ENCODE results near the gene ZCCHC18.
"Not testable (repeated sequence)": the region's sequence is repeated elsewhere in the genome, so short reads cannot be mapped to it uniquely, and the experiment has no call there.

ZCCHC18 gene

GRCh38 chrX:104085919-104086318, 26.4 kb upstream of the ZCCHC18 start:
- ChIA-PET CTCF (no interaction called here), POLR2A (no interaction called here)
- DNase-seq (ENCODE audit: extremely low spot score), result no peak

GRCh38 chrX:104098151-104098808, 14.0 kb upstream of the ZCCHC18 start:
- peak; percentile 66 for DNase-seq (ENCODE audit: extremely low spot score)
- CTCF ChIA-PET, result interaction anchor here (0.9 to 1.2 kb wide), 3 partner anchors 38 to 253 kb away, joined by 3 to 7 read pairs (median 3); no protein-coding TSS in a partner anchor
- POLR2A ChIA-PET, result interaction anchor here (2.9 kb wide), 1 partner anchor 14 kb away, joined by 14 read pairs; the partner anchor contains the start of gene ZCCHC18
- TF ChIP-seq L3MBTL2 (conservative IDR thresholded peaks at IDR 0.05) (0 out of 2 replicates have a peak, but pooled peaks have one; percentile 30), NFRKB (IDR thresholded peaks at IDR 0.05) (no peak), ZNF384 (IDR thresholded peaks at IDR 0.05) (no peak), ARNT (IDR thresholded peaks at IDR 0.05) (no peak), LEF1 (IDR thresholded peaks at IDR 0.05; ENCODE audit: borderline replicate concordance) (no peak)

More at GRCh38 chrX:104085919-104086318, 26.4 kb upstream of the ZCCHC18 start:
- TF ChIP-seq ELF4 (IDR thresholded peaks at IDR 0.05) (no peak), FOXA1 (IDR thresholded peaks at IDR 0.05) (no peak), FOXM1 (IDR thresholded peaks at IDR 0.05; ENCODE audit: borderline replicate concordance) (no peak), SUZ12 (IDR thresholded peaks at IDR 0.05) (no peak), ARNT (IDR thresholded peaks at IDR 0.05) (no peak), CTBP1 (IDR thresholded peaks at IDR 0.05; ENCODE audit: borderline replicate concordance) (no peak), HDGF (IDR thresholded peaks at IDR 0.05; ENCODE audit: borderline replicate concordance) (no peak), LEF1 (IDR thresholded peaks at IDR 0.05; ENCODE audit: borderline replicate concordance) (no peak), NFRKB (IDR thresholded peaks at IDR 0.05) (no peak), FOXK2 (IDR thresholded peaks at IDR 0.05) (no peak), SP1 (IDR thresholded peaks at IDR 0.05) (no peak), ZNF384 (IDR thresholded peaks at IDR 0.05) (no peak), BHLHE40 (IDR thresholded peaks at IDR 0.05; ENCODE audit: borderline replicate concordance) (no peak)

DNA sequence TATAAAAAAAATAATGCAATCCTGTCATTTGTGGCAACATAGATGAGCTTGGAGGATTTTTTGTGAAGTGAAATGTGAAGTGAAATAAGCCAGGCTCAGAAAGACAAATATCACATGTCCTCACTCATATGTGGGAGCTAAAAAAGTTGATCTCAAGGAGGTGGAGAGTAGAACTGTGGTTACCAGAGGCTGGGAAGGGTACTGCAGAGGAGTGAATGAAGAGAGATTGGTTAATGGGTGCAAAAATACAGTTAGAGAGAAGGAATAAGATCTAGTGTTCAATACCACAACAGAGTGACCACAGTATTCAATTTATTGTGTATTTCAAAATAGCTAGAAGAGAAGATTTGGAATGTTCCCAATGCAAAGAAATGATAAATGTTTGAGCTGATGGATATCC, 13.4 kb upstream of the ZCCHC18 start:
- CTCF ChIA-PET, result interaction anchor here (0.7 to 1.9 kb wide), 5 partner anchors 14 to 339 kb away, joined by 3 to 8 read pairs (median 3); no protein-coding TSS in a partner anchor
- no peak for DNase-seq (ENCODE audit: extremely low spot score)
- POLR2A ChIA-PET, result interaction anchor here (2.9 kb wide), 1 partner anchor 14 kb away, joined by 14 read pairs; the partner anchor contains the start of gene ZCCHC18
- TF ChIP-seq ZNF384 (IDR thresholded peaks at IDR 0.05) (no peak), BHLHE40 (IDR thresholded peaks at IDR 0.05; ENCODE audit: borderline replicate concordance) (no peak), ELF4 (IDR thresholded peaks at IDR 0.05) (no peak), HDGF (IDR thresholded peaks at IDR 0.05; ENCODE audit: borderline replicate concordance) (no peak), FOXK2 (IDR thresholded peaks at IDR 0.05) (no peak), LEF1 (IDR thresholded peaks at IDR 0.05; ENCODE audit: borderline replicate concordance) (no peak), SUZ12 (IDR thresholded peaks at IDR 0.05) (no peak), NFRKB (IDR thresholded peaks at IDR 0.05) (no peak), SP1 (IDR thresholded peaks at IDR 0.05) (no peak), FOXA1 (IDR thresholded peaks at IDR 0.05) (no peak), FOXM1 (IDR thresholded peaks at IDR 0.05; ENCODE audit: borderline replicate concordance) (no peak)

DNA sequence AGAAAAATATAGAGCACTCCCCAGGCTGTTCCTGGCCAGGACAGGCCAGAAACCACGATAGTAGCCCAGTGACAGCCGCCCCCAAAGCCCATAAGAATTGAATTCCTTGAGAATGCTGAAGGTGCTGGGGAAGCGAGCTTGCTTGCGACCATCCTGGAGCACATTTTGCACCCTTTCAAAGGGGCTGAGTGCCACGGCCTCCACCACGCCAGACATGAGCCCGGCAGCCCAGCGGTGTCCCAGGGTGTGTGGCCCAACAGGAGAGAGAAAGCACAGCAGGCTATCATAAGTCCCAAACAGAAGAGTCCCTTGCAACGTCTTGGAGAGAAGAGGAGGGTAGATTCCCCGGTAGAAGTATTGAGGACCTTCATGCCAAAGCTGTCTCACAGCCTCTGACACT, 7.6 kb upstream of the ZCCHC18 start:
- no peak for DNase-seq (ENCODE audit: extremely low spot score)
- POLR2A ChIA-PET, result no interaction called here
- no peak for TF ChIP-seq TARDBP (IDR thresholded peaks at IDR 0.05)
- no peak for TF ChIP-seq NFRKB (IDR thresholded peaks at IDR 0.05)
- TF ChIP-seq FOXA1 (IDR thresholded peaks at IDR 0.05), result no peak
- TF ChIP-seq FOXK2 (IDR thresholded peaks at IDR 0.05), result no peak
- no peak for TF ChIP-seq SP1 (IDR thresholded peaks at IDR 0.05)
- TF ChIP-seq L3MBTL2 (conservative IDR thresholded peaks at IDR 0.05), result no peak
- no peak for TF ChIP-seq HDGF (IDR thresholded peaks at IDR 0.05; ENCODE audit: borderline replicate concordance)
- no peak for TF ChIP-seq ELF4 (IDR thresholded peaks at IDR 0.05)
- TF ChIP-seq PKNOX1 (IDR thresholded peaks at IDR 0.05), result no peak
- TF ChIP-seq CTBP1 (IDR thresholded peaks at IDR 0.05; ENCODE audit: borderline replicate concordance), result no peak
- TF ChIP-seq ARNT (IDR thresholded peaks at IDR 0.05), result no peak
- no peak for TF ChIP-seq BHLHE40 (IDR thresholded peaks at IDR 0.05; ENCODE audit: borderline replicate concordance)
- TF ChIP-seq ZNF384 (IDR thresholded peaks at IDR 0.05), result no peak
- no peak for TF ChIP-seq FOXM1 (IDR thresholded peaks at IDR 0.05; ENCODE audit: borderline replicate concordance)
- CTCF ChIA-PET, result no interaction called here

GRCh38 chrX:104105330-104106262, 6.7 kb upstream of the ZCCHC18 start:
- ChIA-PET CTCF (no interaction called here), POLR2A (no interaction called here)
- no peak for DNase-seq (ENCODE audit: extremely low spot score)
- no peak for TF ChIP-seq NFRKB (IDR thresholded peaks at IDR 0.05)
- TF ChIP-seq FOXA1 (IDR thresholded peaks at IDR 0.05), result no peak
- TF ChIP-seq FOXM1 (IDR thresholded peaks at IDR 0.05; ENCODE audit: borderline replicate concordance), result no peak
- no peak for TF ChIP-seq L3MBTL2 (conservative IDR thresholded peaks at IDR 0.05)
- TF ChIP-seq TARDBP (IDR thresholded peaks at IDR 0.05), result no peak
- no peak for TF ChIP-seq FOXK2 (IDR thresholded peaks at IDR 0.05)
- TF ChIP-seq ARNT (IDR thresholded peaks at IDR 0.05), result no peak
- TF ChIP-seq HDGF (IDR thresholded peaks at IDR 0.05; ENCODE audit: borderline replicate concordance), result no peak
- TF ChIP-seq ELF4 (IDR thresholded peaks at IDR 0.05), result no peak

GRCh38 chrX:104108955-104109354, 3.4 kb upstream of the ZCCHC18 start:
- TF ChIP-seq FOXM1 (IDR thresholded peaks at IDR 0.05; ENCODE audit: borderline replicate concordance), result no peak
- no peak for TF ChIP-seq SUZ12 (IDR thresholded peaks at IDR 0.05)
- TF ChIP-seq TARDBP (IDR thresholded peaks at IDR 0.05), result no peak
- TF ChIP-seq L3MBTL2 (conservative IDR thresholded peaks at IDR 0.05), result no peak
- TF ChIP-seq SP1 (IDR thresholded peaks at IDR 0.05), result no peak
- TF ChIP-seq NFRKB (IDR thresholded peaks at IDR 0.05), result no peak
- TF ChIP-seq FOXA1 (IDR thresholded peaks at IDR 0.05), result no peak
- no peak for TF ChIP-seq HDGF (IDR thresholded peaks at IDR 0.05; ENCODE audit: borderline replicate concordance)
- no peak for TF ChIP-seq ELF4 (IDR thresholded peaks at IDR 0.05)
- no peak for TF ChIP-seq CTBP1 (IDR thresholded peaks at IDR 0.05; ENCODE audit: borderline replicate concordance)
- TF ChIP-seq BHLHE40 (IDR thresholded peaks at IDR 0.05; ENCODE audit: borderline replicate concordance), result no peak
- no peak for TF ChIP-seq FOXK2 (IDR thresholded peaks at IDR 0.05)
- no peak for TF ChIP-seq ARNT (IDR thresholded peaks at IDR 0.05)
- DNase-seq (ENCODE audit: extremely low spot score), result no peak
- ChIA-PET POLR2A (no interaction called here), CTCF (no interaction called here)

- POLR2A ChIA-PET; DNase-seq (ENCODE audit: extremely low spot score): not testable (repeated sequence)
- CTCF ChIA-PET, result interaction anchor here (1.7 kb wide), 1 partner anchor 10 kb away, joined by 5 read pairs; no protein-coding TSS in a partner anchor
Measured at GRCh38 chrX:104110491-104111240, 1.7 kb upstream of the ZCCHC18 start.
